A673 (cell line): ENCODE measurements around the gene SMCHD1. TPM values are rescaled to one million over a fixed set of nuclear protein-coding genes. Genes with fewer than 3 reads are reported as not detected.

ENCODE experiments used
- BruUV-seq: library from RNA; stranded (reverse); fragments of 400-500 nt; replicated peaks from 2 replicates; lab custom pipeline; 2021; lab: Mats Ljungman, UMichigan
- CTCF ChIA-PET: fragments of 300-600 bp; sonication (Branson Sonifier 250); formaldehyde crosslinking; loops from one replicate; lab custom pipeline; 2022; ENCODE audit warnings: antibody characterized with exemption; lab: Charles Lee
- POLR2A ChIA-PET: fragments of 300-600 bp; sonication (Branson Sonifier 250); formaldehyde crosslinking; loops from one replicate; lab custom pipeline; 2022; ENCODE audit warnings: antibody characterized with exemption; ENCODE audit not compliant: low non-redundant PET; lab: Charles Lee
- DNase-seq: peaks from one replicate; pipeline ENCODE4 v3.0.0-alpha.2; 2015; ENCODE audit warnings: low spot score
- H3K27ac ChIP-seq: fragments of 200-600 bp; sonication (generic); 2 replicates; pipeline ENCODE4 v1.5.1; 2016; ENCODE audit warnings: mixed run types, low read depth, mild to moderate bottlenecking, mixed read lengths, antibody characterized with exemption, low read length; ENCODE audit not compliant: poor library complexity, severe bottlenecking
- H3K27me3 ChIP-seq: fragments of 200-600 bp; sonication (generic); replicated peaks from 2 replicates; pipeline ENCODE4 v1.6.1; 2017; ENCODE audit warnings: mixed run types, low read depth, mild to moderate bottlenecking, mixed read lengths, antibody characterized with exemption, low read length; ENCODE audit not compliant: insufficient read depth, poor library complexity
- H3K36me3 ChIP-seq: fragments of 200-600 bp; sonication (generic); 2 replicates; pipeline ENCODE4 v1.6.1; 2016; ENCODE audit warnings: mixed run types, mild to moderate bottlenecking, mixed read lengths, antibody characterized with exemption, low read length; ENCODE audit not compliant: insufficient read depth, poor library complexity, severe bottlenecking
- H3K4me1 ChIP-seq: fragments of 200-600 bp; sonication (generic); 2 replicates; pipeline ENCODE4 v1.6.1; 2017; ENCODE audit warnings: mixed run types, mild to moderate bottlenecking, mixed read lengths, antibody characterized with exemption, low read length; ENCODE audit not compliant: insufficient read depth, poor library complexity, severe bottlenecking
- H3K4me3 ChIP-seq: fragments of 200-600 bp; sonication (generic); 2 replicates; pipeline ENCODE4 v1.5.1; 2016; ENCODE audit warnings: low read depth, mixed run types, mild to moderate bottlenecking, mixed read lengths, low read length; ENCODE audit not compliant: poor library complexity, severe bottlenecking
- H3K9me3 ChIP-seq: fragments of 200-600 bp; sonication (generic); 2 replicates; pipeline ENCODE4 v1.6.1; 2016; ENCODE audit warnings: mixed run types, low read depth, mild to moderate bottlenecking, mixed read lengths, antibody characterized with exemption, low read length; ENCODE audit not compliant: poor library complexity, severe bottlenecking
- EZH2 ChIP-seq: fragments of 200-600 bp; sonication (generic); IDR thresholded peaks from 2 replicates; pipeline ENCODE4 v1.6.1; 2017; ENCODE audit warnings: borderline replicate concordance, low read depth, mild to moderate bottlenecking, mixed read lengths, antibody characterized with exemption, low read length; ENCODE audit not compliant: poor library complexity, severe bottlenecking
- intact Hi-C: fragments of 100-400 bp; cut with micrococcal nuclease; formaldehyde crosslinking; loops from one replicate; pipeline ENCODE4 v1.10.0; 2022; ENCODE audit not compliant: unreplicated experiment
- total RNA-seq: library from RNA; stranded (reverse); gene quantifications from 2 replicates; pipeline ENCODE4 v1.2.3, GENCODE V29; 2021
- TF ChIP-seq, protein P1 (sequence below): fragments of 300-800, 200-600 bp; sonication (generic); conservative IDR thresholded peaks from 2 replicates; pipeline ENCODE4 v1.5.1; 2017; ENCODE audit warnings: low read depth, mild to moderate bottlenecking, antibody characterized with exemption, low read length, moderate library complexity, mixed read lengths

SMCHD1 gene
- total RNA-seq, 1 experiment from 2014 or later, result 80.9 TPM

GRCh38 chr18:2774669-2775068 is 119.1 kb downstream of the SMCHD1 start:
- Histone ChIP-seq H3K36me3 (peaks cover 91% of the 10 kb centered on the region), H3K9me3 (no peaks in the 10 kb centered on the region), H3K27me3 (no peaks in the 10 kb centered on the region), H3K4me3 (no peak overlapping the region), H3K4me1 (no peaks in the 10 kb centered on the region), H3K27ac (no peak overlapping the region)
- intact Hi-C loops, result loop anchor here (10.0 kb wide), 1 partner anchor 470 kb away; the partner anchor contains the start of gene MYL12A
- TF ChIP-seq, protein P1, sequence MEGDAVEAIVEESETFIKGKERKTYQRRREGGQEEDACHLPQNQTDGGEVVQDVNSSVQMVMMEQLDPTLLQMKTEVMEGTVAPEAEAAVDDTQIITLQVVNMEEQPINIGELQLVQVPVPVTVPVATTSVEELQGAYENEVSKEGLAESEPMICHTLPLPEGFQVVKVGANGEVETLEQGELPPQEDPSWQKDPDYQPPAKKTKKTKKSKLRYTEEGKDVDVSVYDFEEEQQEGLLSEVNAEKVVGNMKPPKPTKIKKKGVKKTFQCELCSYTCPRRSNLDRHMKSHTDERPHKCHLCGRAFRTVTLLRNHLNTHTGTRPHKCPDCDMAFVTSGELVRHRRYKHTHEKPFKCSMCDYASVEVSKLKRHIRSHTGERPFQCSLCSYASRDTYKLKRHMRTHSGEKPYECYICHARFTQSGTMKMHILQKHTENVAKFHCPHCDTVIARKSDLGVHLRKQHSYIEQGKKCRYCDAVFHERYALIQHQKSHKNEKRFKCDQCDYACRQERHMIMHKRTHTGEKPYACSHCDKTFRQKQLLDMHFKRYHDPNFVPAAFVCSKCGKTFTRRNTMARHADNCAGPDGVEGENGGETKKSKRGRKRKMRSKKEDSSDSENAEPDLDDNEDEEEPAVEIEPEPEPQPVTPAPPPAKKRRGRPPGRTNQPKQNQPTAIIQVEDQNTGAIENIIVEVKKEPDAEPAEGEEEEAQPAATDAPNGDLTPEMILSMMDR, result no peak
- no peak for TF ChIP-seq EZH2
- BruUV-seq, result no TSS peak
- ChIA-PET POLR2A (no interaction called here), CTCF (interaction anchor here (0.6 kb wide), 1 partner anchor 9 kb away, joined by 3 read pairs; no protein-coding TSS in a partner anchor)
- DNase-seq, result no peak

DNA sequence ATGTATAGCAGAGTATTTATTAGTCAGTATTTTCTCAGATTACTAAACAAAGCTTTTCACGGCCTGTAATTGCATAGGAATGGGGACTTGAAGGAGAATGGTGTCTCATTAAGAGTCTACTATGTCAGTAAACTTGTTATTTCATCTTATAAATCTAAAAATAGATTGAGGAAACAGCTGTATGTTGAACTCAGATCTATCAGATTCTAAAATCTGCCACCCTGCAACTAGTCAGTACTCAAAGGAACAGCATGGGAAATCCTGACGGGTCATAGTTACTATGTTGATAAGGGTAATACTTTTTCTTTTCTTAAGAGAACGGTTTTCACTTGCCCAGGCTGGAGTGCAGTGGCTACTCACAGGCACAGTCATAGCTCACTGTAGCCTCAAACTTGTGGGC is 121.1 kb downstream of the SMCHD1 start:
- no peak for DNase-seq
- ChIA-PET POLR2A (no interaction called here), CTCF (no interaction called here)
- H3K36me3 ChIP-seq, result peaks cover 77% of the 10 kb centered on the region
- no peaks in the 10 kb centered on the region for H3K4me1 ChIP-seq
- TF ChIP-seq, protein P1, result no peak
- TF ChIP-seq EZH2, result no peak
- no TSS peak for BruUV-seq
- no peak overlapping the region for H3K27ac ChIP-seq
- no peaks in the 10 kb centered on the region for H3K27me3 ChIP-seq
- intact Hi-C loops, result loop anchor here (10.0 kb wide), 1 partner anchor 468 kb away; the partner anchor contains the start of gene MYL12A
- no peak overlapping the region for H3K4me3 ChIP-seq
- H3K9me3 ChIP-seq, result no peaks in the 10 kb centered on the region

- Histone ChIP-seq H3K36me3 (peaks cover 74% of the 10 kb centered on the region), H3K9me3 (no peaks in the 10 kb centered on the region), H3K27me3 (no peaks in the 10 kb centered on the region), H3K27ac (no peak overlapping the region), H3K4me1 (no peaks in the 10 kb centered on the region), H3K4me3 (no peak overlapping the region)
- POLR2A ChIA-PET, result no interaction called here
- DNase-seq, result no peak
- TF ChIP-seq, protein P1, result no peak
- TF ChIP-seq EZH2, result no peak
- intact Hi-C loops, result loop anchor here (10.0 kb wide), 1 partner anchor 468 kb away; the partner anchor contains the start of gene MYL12A
- no TSS peak for BruUV-seq
- CTCF ChIA-PET, result no interaction called here
Measured at GRCh38 chr18:2777241-2777640, 121.7 kb downstream of the SMCHD1 start.
